Mesothelial cell of epicardium (in vitro differentiated cells): ENCODE results near the gene SPRR1A. TPM values are rescaled to one million over a fixed set of nuclear protein-coding genes. Genes with fewer than 3 reads are reported as not detected.

Experiments
- DNase-seq, 2 experiments: peaks; one replicate each; pipeline ENCODE4 v3.0.0; 2021; ENCODE audit warnings: low spot score in 2 of 2; ENCODE audit not compliant: unreplicated experiment in 2 of 2
- H3K27ac Mint-ChIP-seq: 2 replicates; pipeline ENCODE4 v1.8.0; 2021; ENCODE audit warnings: mixed read lengths
- H3K27me3 Mint-ChIP-seq: 2 replicates; pipeline ENCODE4 v1.8.0; 2021; ENCODE audit warnings: low read depth, mixed read lengths
- H3K36me3 Mint-ChIP-seq: 2 replicates; pipeline ENCODE4 v1.8.0; 2021; ENCODE audit warnings: mixed read lengths
- H3K4me1 Mint-ChIP-seq: 2 replicates; pipeline ENCODE4 v1.8.0; 2021; ENCODE audit warnings: mixed read lengths
- H3K4me3 Mint-ChIP-seq: 2 replicates; pipeline ENCODE4 v1.8.0; 2021; ENCODE audit warnings: mild to moderate bottlenecking, moderate library complexity, mixed read lengths
- H3K9me3 Mint-ChIP-seq: 2 replicates; pipeline ENCODE4 v1.8.0; 2021; ENCODE audit warnings: mixed read lengths
- total RNA-seq: library from RNA; stranded (reverse); gene quantifications from 3 replicates; pipeline ENCODE4 v1.2.1, GENCODE V29; 2021
- TF ChIP-seq, protein P1 (sequence below): fragments of 200-600 bp; sonication (generic); IDR thresholded peaks from one replicate; pipeline ENCODE4 v1.5.0; 2021; ENCODE audit warnings: antibody characterized with exemption; ENCODE audit not compliant: unreplicated experiment

The SPRR1A gene
- total RNA-seq, 1 donor from 2014 or later: not detected

DNA sequence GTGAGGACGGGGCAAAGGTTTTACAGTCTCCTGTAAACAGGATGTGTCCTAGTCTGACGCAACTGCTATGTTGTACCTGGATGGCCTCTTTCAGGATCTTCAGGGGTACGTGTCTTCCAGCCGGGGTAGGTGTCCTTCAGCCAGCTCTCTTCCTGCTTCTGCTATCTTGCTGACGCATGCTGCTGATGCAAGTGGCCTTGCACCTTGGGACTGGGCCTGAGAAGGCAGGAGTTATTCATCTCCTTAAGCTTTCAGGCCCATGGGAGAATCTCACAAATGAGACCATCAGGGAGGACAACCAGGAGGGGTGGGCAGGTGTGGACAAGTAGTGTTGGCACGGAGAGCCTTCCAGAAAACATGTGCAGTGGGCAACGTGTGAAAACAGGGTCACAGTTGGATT lies 39.2 kb downstream of the SPRR1A start:
- H3K27ac Mint-ChIP-seq: no peak overlapping the region
- TF ChIP-seq, protein P1, sequence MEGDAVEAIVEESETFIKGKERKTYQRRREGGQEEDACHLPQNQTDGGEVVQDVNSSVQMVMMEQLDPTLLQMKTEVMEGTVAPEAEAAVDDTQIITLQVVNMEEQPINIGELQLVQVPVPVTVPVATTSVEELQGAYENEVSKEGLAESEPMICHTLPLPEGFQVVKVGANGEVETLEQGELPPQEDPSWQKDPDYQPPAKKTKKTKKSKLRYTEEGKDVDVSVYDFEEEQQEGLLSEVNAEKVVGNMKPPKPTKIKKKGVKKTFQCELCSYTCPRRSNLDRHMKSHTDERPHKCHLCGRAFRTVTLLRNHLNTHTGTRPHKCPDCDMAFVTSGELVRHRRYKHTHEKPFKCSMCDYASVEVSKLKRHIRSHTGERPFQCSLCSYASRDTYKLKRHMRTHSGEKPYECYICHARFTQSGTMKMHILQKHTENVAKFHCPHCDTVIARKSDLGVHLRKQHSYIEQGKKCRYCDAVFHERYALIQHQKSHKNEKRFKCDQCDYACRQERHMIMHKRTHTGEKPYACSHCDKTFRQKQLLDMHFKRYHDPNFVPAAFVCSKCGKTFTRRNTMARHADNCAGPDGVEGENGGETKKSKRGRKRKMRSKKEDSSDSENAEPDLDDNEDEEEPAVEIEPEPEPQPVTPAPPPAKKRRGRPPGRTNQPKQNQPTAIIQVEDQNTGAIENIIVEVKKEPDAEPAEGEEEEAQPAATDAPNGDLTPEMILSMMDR: no peak
- H3K4me1 Mint-ChIP-seq: peaks cover 6% of the 10 kb centered on the region
- DNase-seq: no peak
- H3K9me3 Mint-ChIP-seq: peaks cover 4% of the 10 kb centered on the region
- no peak overlapping the region for H3K4me3 Mint-ChIP-seq
- H3K27me3 Mint-ChIP-seq: peaks cover 11% of the 10 kb centered on the region
- H3K36me3 Mint-ChIP-seq: no peaks in the 10 kb centered on the region

DNA sequence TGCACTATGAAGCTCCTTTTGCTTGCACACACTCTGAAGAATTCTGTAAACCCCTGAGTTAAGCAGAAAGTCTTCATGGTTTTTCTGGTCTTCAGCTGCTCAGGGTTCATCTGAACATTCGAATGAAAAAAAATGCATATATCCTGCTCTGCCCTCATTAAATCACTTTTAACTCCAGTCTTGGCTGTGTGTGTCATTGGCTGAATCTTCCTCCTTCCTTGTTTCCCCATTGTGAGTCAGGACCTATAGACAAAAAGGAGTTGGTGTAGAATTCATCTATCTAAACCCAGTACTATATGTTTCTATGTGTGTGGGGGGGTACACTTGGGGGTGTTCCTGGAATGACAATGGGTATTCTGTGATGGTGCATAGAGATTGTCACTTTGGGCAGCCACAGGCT lies 40.5 kb downstream of the SPRR1A start:
- TF ChIP-seq, protein P1: no peak
- H3K27me3 Mint-ChIP-seq: peaks cover 6% of the 10 kb centered on the region
- H3K4me3 Mint-ChIP-seq: no peak overlapping the region
- H3K4me1 Mint-ChIP-seq: peaks cover 6% of the 10 kb centered on the region
- H3K27ac Mint-ChIP-seq: no peak overlapping the region
- H3K9me3 Mint-ChIP-seq: peaks cover 9% of the 10 kb centered on the region
- DNase-seq: no peak
- H3K36me3 Mint-ChIP-seq: no peaks in the 10 kb centered on the region

DNA sequence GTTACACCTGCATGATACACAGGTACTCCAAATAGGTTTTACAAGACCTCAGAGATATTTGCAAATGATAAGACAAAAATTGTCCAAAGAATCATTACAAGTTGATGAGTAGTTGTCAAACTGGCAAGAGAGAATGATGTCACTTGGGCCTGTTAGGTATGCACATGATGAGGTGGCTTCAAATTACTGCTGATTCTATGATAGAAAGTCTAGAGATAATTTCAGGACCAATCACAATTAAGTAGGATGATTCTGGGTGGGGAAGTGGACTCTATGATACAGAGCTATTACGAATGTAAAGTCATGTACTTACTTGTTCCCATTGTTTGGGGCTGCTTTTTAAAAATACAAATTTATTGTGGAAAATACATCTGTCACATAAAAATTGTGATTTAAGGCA lies 41.9 kb downstream of the SPRR1A start:
- Mint-ChIP-seq H3K4me1 (peaks cover 6% of the 10 kb centered on the region), H3K9me3 (peaks cover 6% of the 10 kb centered on the region), H3K36me3 (no peaks in the 10 kb centered on the region), H3K27me3 (peaks cover 4% of the 10 kb centered on the region), H3K4me3 (no peak overlapping the region), H3K27ac (no peak overlapping the region)
- no peak for DNase-seq
- TF ChIP-seq, protein P1: no peak

DNA sequence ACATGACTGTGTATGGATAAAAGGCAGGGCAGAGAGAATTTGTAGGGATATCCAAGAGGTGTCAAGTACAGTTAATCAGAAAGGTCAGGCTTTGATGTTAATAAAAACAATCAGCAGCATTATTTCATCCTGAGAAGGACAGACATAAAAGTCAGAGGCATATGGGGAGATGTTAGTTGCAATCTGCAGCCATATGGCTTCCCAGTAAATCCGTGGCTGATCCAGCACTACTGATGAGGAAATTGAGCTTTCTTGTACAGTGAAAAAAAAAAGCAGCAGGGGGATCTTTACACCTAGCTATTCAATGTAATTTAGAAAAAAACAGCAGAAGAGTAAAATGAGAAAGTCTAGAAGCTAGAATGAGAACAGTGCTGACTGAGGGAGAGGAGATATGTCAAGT lies 44.9 kb downstream of the SPRR1A start:
- Mint-ChIP-seq H3K9me3 (peaks cover 6% of the 10 kb centered on the region), H3K4me1 (no peaks in the 10 kb centered on the region), H3K4me3 (no peak overlapping the region), H3K27me3 (peaks cover 15% of the 10 kb centered on the region), H3K36me3 (no peaks in the 10 kb centered on the region), H3K27ac (no peak overlapping the region)
- no peak for DNase-seq
- TF ChIP-seq, protein P1: no peak

DNA sequence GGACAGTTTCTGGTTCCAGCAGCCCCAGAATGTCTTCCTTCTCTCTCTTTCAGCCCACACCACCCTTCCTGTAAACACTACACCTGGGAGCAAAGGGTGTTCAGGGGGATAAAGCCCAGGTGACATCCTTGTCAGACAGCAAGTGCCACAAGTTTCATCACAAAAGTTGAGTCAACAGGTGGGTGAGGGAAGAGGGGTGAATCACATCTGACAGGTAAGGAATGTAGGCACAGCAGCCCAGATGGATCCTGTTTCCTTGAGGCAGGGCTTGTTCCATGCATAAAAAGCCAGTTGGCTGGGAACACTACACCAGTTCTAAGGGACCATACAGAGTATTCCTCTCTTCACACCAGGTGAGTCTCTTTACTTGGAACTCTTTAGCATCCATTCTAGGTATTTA lies 47.0 kb downstream of the SPRR1A start, which contains the start of gene SPRR1B:
Gene SPRR1B (plus strand): TSS at position 309 of the 400 bp plus-strand sequence. CDS start 1,143 bp downstream, outside the sequence.
- Mint-ChIP-seq H3K4me1 (no peaks in the 10 kb centered on the region), H3K9me3 (peaks cover 6% of the 10 kb centered on the region), H3K27me3 (peaks cover 21% of the 10 kb centered on the region), H3K27ac (no peak within 1 kb of the TSS), H3K4me3 (no peak within 1 kb of the TSS), H3K36me3 (no peaks in the 10 kb centered on the region)
- TF ChIP-seq, protein P1: no peak
- DNase-seq: no peak

DNA sequence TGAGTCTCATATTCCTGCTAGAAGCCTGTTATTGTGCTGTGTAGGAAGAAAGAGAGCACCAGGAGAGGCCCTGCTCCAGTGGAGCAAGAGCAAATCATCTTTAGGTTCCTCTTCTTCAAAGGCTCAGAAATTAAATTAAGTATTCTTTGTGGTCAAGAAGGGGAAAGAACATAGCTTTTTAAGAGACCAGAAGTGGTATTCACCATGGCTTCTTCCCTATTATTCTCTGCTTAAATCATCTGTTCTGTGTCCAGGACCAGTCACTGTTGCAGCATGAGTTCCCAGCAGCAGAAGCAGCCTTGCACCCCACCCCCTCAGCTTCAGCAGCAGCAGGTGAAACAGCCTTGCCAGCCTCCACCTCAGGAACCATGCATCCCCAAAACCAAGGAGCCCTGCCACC lies 48.2 kb downstream of the SPRR1A start:
- H3K4me3 Mint-ChIP-seq: no peak overlapping the region
- peaks cover 29% of the 10 kb centered on the region for H3K27me3 Mint-ChIP-seq
- peaks cover 6% of the 10 kb centered on the region for H3K9me3 Mint-ChIP-seq
- no peak overlapping the region for H3K27ac Mint-ChIP-seq
- no peak for DNase-seq
- TF ChIP-seq, protein P1: no peak
- no peaks in the 10 kb centered on the region for H3K4me1 Mint-ChIP-seq
- H3K36me3 Mint-ChIP-seq: no peaks in the 10 kb centered on the region
